Transverse colon (tissue), 4 donors: Measurements from ENCODE around the gene RAB6B. TPM values are rescaled to one million over a fixed set of nuclear protein-coding genes. Genes with fewer than 3 reads are reported as not detected.

Experiments
- DNase-seq: peaks from one replicate; pipeline ENCODE4 v3.0.0-alpha.2; 2019
- H3K27ac ChIP-seq, 4 donors: fragments of 200-600 bp; sonication (generic); 2 replicates each; pipeline ENCODE4 v1.5.1; 2016 to 2018; ENCODE audit warnings: inconsistent platforms in 4 of 4
- H3K27me3 ChIP-seq: fragments of 200-600 bp; sonication (generic); 2 replicates; pipeline ENCODE4 v1.5.1; 2017; ENCODE audit warnings: inconsistent platforms
- H3K36me3 ChIP-seq, 4 donors: fragments of 200-600 bp; sonication (generic); 2 replicates each; pipeline ENCODE4 v1.5.1; 2017 to 2019; ENCODE audit warnings: inconsistent platforms in 4 of 4
- H3K4me1 ChIP-seq, 4 donors: fragments of 200-600 bp; sonication (generic); 2 replicates each; pipeline ENCODE4 v1.5.1; 2017 to 2020; ENCODE audit warnings: inconsistent platforms in 4 of 4
- H3K4me3 ChIP-seq, 4 donors: fragments of 200-600 bp; sonication (generic); 1 replicate in 1 of 4; 2 replicates in 3 of 4; pipeline versions ENCODE4 v1.5.1 to v1.6.1; 2017 to 2019; ENCODE audit warnings: inconsistent platforms in 4 of 4
- H3K9me3 ChIP-seq, 2 donors: fragments of 200-600 bp; sonication (generic); 2 replicates each; pipeline ENCODE4 v1.5.1; 2017 to 2019; ENCODE audit warnings: inconsistent platforms in 2 of 2
- EP300 ChIP-seq: sonication (generic); formaldehyde crosslinking; IDR thresholded peaks from one replicate; pipeline ENCODE4 v1.6.1; 2017; ENCODE audit warnings: antibody characterized with exemption, low read depth
- POLR2A ChIP-seq: fragments of 450-650 bp; IDR thresholded peaks from one replicate; pipeline ENCODE4 v1.6.1; 2016; ENCODE audit warnings: antibody characterized with exemption, mild to moderate bottlenecking, moderate library complexity
- POLR2AphosphoS5 ChIP-seq, 3 donors: sonication (generic); formaldehyde crosslinking; IDR thresholded peaks; one replicate each; pipeline ENCODE4 v1.6.1; 2016; ENCODE audit warnings: antibody characterized with exemption in 3 of 3
- WGBS, 2 donors: methylation state at CpG; one replicate each; pipeline ENCODE4 v1.1.5; 2018; ENCODE audit warnings: low coverage in 1 of 2; 5-methylcytosine and 5-hydroxymethylcytosine counted together
- in situ Hi-C, 4 donors: fragments of 200-750 bp; cut with MboI; loops; one replicate each; pipeline versions ENCODE4 v1.15.0 to v1.15.1; 2017; ENCODE audit warnings: low sequenced_read_pairs in 3 of 4, low pct_ligation_motif_present in 1 of 4, low pct_unique_long_range_greater_than_20kb in 1 of 4
- intact Hi-C: fragments of 100-400 bp; cut with DNase I; formaldehyde crosslinking; loops from one replicate; pipeline ENCODE4 v1.15.1; 2023; ENCODE audit warnings: low total_unique reads
- total RNA-seq, 4 donors: library from RNA; depleted of rRNA; stranded (reverse); fragments of >200 nt; gene quantifications; one replicate each; pipeline ENCODE4 v1.1.0, GENCODE V29; 2016
- TF ChIP-seq, protein P1 (sequence below), 5 experiments: fragments of 200-600 bp in 3 of 5; fragments of 450-650 bp in 2 of 5; sonication (generic) in 3 of 5; IDR thresholded peaks; 1 replicate in 2 of 5; 2 replicates in 3 of 5; pipeline ENCODE4 v1.5.1; 2016 to 2017; ENCODE audit warnings: antibody characterized with exemption in 5 of 5, inconsistent platforms in 3 of 5, mild to moderate bottlenecking in 2 of 5, moderate library complexity in 1 of 5

The RAB6B gene
- total RNA-seq, 4 donors from 2014 or later: 1.2 to 4.8 (median 2.2) TPM

DNA sequence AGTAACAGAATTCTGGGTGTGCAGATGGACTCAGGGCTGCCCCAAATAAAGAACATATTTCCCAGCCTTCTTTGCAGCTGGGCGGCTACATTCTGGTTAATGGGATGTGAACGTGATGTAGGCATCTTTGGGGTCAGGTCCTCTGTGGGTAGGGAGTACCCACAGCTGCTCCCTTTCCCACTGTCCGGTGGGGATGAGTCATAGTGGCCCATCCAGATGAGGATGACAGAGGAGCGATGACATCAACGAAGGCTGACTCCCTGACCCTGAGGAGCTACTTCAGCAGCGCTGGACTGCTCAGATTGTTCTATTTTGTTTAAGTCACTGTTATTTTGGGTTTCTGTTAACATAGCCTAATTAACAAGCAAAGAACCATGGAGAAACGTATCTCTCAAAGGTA is 52.0 kb downstream of the RAB6B start:
- in situ Hi-C loops: no loop called here
- TF ChIP-seq, protein P1, sequence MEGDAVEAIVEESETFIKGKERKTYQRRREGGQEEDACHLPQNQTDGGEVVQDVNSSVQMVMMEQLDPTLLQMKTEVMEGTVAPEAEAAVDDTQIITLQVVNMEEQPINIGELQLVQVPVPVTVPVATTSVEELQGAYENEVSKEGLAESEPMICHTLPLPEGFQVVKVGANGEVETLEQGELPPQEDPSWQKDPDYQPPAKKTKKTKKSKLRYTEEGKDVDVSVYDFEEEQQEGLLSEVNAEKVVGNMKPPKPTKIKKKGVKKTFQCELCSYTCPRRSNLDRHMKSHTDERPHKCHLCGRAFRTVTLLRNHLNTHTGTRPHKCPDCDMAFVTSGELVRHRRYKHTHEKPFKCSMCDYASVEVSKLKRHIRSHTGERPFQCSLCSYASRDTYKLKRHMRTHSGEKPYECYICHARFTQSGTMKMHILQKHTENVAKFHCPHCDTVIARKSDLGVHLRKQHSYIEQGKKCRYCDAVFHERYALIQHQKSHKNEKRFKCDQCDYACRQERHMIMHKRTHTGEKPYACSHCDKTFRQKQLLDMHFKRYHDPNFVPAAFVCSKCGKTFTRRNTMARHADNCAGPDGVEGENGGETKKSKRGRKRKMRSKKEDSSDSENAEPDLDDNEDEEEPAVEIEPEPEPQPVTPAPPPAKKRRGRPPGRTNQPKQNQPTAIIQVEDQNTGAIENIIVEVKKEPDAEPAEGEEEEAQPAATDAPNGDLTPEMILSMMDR (IDR thresholded peaks at IDR 0.05): no peak
- TF ChIP-seq EP300 (no peak), POLR2AphosphoS5 (IDR thresholded peaks at IDR 0.05) (no peak), POLR2A (no peak)
- Histone ChIP-seq H3K4me1 (no peaks in the 10 kb centered on the region), H3K27ac (no peak overlapping the region), H3K36me3 (no peaks in the 10 kb centered on the region), H3K27me3 (no peaks in the 10 kb centered on the region), H3K4me3 (no peak overlapping the region), H3K9me3 (no peaks in the 10 kb centered on the region)
- WGBS, 2 donors: 75 to 76% methylated on average over 3 to 7 of the region's 7 CpGs
- no peak for DNase-seq
- intact Hi-C loops: no loop called here

DNA sequence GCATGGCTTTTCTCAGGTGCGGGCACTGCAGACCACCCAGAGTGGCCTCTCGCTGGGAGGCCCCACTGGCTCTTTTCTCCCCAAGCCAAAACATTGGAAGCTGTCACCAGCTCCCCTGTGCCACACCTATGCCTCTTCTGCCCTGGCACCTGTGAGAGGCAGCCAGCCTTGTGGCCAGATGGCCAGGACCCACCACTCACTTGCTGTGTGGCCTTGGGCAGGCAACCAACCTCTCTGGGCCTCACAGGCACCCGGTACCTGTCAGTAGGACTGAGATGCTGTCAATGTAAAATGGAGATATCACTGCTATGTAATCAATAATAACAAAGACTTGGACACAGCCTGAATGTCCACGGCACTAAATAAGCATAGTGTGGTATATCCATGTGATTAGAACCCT is 53.5 kb downstream of the RAB6B start:
- DNase-seq: no peak
- H3K27me3 ChIP-seq: no peaks in the 10 kb centered on the region
- H3K36me3 ChIP-seq: no peaks in the 10 kb centered on the region
- H3K9me3 ChIP-seq: no peaks in the 10 kb centered on the region
- intact Hi-C loops: no loop called here
- TF ChIP-seq POLR2A: no peak
- TF ChIP-seq, protein P1 (IDR thresholded peaks at IDR 0.05): no peak
- TF ChIP-seq EP300: no peak
- no peak for TF ChIP-seq POLR2AphosphoS5 (IDR thresholded peaks at IDR 0.05)
- WGBS, 2 donors: 75 to 80% methylated on average over 1 to 3 of the region's 4 CpGs
- in situ Hi-C loops: no loop called here
- H3K4me3 ChIP-seq: no peak overlapping the region
- H3K27ac ChIP-seq: no peak overlapping the region
- H3K4me1 ChIP-seq: no peaks in the 10 kb centered on the region

DNA sequence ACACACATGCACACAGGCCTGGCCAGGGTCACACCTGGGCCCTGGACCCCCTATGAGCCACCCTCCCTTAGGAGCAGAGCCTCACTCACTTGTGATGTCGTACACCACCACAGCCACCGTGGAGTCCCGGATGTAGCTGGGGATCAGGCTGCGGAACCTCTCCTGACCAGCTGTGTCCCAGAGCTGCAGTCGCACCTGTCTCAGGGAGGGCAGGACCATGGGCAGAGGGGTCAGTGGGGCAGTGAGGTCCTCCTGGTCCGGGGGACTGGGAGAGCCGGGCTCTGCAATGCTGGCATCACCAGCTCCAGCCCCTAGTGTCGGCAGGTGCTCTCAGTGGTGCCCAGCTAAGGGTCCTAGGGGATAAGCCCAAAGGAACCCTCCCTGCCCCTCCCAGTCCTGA is 54.5 kb downstream of the RAB6B start:
- Histone ChIP-seq H3K27ac (no peak overlapping the region), H3K4me3 (no peak overlapping the region), H3K36me3 (no peaks in the 10 kb centered on the region), H3K27me3 (no peaks in the 10 kb centered on the region), H3K9me3 (no peaks in the 10 kb centered on the region), H3K4me1 (no peaks in the 10 kb centered on the region)
- DNase-seq: no peak
- TF ChIP-seq EP300 (no peak), POLR2AphosphoS5 (IDR thresholded peaks at IDR 0.05) (no peak), POLR2A (no peak)
- TF ChIP-seq, protein P1 (IDR thresholded peaks at IDR 0.05): no peak
- in situ Hi-C loops: no loop called here
- WGBS, 2 donors: 94% methylated on average over 8 of the region's 8 CpGs; no CpG with 5 or more reads in 1 of the 2 donors
- intact Hi-C loops: no loop called here

DNA sequence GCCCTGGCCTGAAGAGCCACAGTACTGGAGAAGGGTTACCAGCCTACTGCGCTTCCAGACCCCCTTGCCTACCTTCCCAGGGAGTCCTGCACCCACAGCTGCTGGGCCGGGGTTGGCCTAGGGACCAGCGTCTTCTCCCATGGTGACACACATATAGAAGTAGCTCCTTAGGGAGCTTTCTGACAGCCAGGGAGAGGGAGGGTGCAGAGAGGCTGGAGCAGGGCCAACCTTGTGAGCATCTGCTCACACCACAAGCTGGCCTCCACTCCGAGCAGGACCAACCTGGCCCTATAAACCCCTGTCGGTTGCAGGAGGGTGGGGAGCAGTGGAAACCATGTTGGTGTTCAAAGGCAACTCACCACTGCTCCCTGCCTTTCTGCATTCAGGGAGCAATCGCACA is 54.9 kb downstream of the RAB6B start:
- H3K4me1 ChIP-seq: no peaks in the 10 kb centered on the region
- H3K9me3 ChIP-seq: no peaks in the 10 kb centered on the region
- no peaks in the 10 kb centered on the region for H3K27me3 ChIP-seq
- 84% methylated on average over 3 of the region's 6 CpGs; no CpG with 5 or more reads in 1 of the 2 donors for WGBS, 2 donors
- H3K4me3 ChIP-seq: no peak overlapping the region
- no peak for TF ChIP-seq EP300
- TF ChIP-seq, protein P1 (IDR thresholded peaks at IDR 0.05): no peak
- no peak for TF ChIP-seq POLR2A
- no peak for TF ChIP-seq POLR2AphosphoS5 (IDR thresholded peaks at IDR 0.05)
- no peak overlapping the region for H3K27ac ChIP-seq
- in situ Hi-C loops (no loop called here), intact Hi-C loops (no loop called here)
- no peak for DNase-seq
- H3K36me3 ChIP-seq: no peaks in the 10 kb centered on the region
